ENCODE results near the gene KCNQ1.

KCNQ1 gene

DNA sequence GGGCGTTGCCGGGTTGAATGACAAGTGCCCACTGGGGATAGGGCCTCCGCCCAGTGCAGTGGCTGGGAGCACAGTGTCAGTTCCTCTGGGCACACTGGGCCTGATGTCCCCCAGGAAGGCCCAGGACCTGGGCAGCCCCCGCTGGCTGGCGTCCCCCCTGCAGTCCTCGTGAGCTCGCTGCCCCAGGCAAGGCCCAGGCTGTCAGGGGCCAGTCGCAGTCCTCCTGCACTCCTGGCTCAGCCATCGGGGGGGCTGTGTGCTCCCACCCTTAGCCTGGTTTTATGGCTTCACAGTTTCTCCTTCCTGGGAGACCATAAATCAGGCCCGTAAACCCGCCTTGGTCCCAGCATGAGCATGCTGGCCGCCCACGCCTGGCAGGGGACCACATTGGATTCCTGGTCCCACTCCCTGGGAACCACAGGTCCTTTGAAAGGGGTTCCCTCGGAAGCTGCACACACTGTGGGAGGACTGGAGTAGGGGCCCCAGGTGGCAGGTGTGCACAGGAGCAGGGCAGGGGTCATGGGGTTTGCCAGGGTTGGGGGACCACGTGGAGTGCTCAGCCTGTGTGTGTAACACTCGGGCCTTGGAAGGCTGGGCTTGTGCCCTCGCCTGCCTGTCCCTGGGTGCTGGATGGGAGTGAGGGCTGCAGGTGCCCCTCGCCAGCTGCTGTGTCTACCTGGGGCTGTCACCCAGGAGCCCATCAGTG, 141.4 kb downstream of the KCNQ1 start:
- DNase-seq: no peak

DNA sequence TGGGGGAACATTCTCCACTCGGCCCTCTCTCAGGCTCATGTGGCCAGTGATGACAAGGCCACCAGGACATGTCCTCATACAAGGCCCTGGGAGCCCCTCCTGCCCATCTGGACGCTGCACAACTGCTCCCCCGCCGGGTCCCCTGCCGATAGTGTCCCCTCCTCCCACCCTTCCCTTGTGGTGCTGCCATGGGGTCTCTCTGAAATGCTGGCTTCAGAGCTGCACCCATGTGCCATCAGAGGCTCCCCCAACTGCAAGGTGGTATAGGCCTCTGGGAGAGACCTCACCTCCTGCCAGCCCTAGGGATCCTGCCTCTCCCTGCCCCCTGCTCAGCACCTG, 142.0 kb downstream of the KCNQ1 start:
- DNase-seq: no peak

DNA sequence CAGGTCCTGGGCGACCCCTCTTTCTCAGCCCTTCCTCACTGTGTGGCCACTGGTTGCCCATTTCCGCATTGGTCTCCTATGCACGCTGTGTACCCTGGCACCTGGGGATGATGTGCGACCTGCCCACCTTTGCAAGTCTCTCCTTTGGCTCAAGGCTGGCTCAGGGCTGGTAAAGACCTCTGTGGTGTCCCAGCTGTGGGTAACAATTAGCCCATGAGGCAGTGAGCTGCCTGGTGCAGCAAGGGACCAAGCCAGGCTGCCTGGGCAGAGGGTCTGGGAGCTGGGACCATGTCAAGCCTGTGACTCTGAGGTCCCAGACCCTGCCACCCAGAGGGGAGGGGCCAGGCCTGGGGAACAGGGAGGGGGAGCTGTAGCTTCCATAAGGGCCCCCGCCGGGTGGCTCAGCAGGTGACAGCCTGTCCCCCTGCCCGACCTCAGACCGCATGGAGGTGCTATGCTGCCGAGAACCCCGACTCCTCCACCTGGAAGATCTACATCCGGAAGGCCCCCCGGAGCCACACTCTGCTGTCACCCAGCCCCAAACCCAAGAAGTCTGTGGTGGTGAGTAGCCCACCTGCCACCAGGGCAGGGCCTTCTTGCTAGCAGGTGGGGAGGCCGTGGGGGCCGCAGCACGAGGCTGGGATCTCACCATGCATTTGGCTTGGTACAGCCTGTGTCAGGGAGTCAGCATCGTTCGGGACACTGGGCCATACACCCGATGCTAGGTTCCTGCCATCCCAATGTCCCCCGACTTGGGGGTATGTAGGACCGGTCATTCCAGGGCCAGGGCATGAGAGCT, 142.5 kb downstream of the KCNQ1 start:
- DNase-seq: no peak

DNA sequence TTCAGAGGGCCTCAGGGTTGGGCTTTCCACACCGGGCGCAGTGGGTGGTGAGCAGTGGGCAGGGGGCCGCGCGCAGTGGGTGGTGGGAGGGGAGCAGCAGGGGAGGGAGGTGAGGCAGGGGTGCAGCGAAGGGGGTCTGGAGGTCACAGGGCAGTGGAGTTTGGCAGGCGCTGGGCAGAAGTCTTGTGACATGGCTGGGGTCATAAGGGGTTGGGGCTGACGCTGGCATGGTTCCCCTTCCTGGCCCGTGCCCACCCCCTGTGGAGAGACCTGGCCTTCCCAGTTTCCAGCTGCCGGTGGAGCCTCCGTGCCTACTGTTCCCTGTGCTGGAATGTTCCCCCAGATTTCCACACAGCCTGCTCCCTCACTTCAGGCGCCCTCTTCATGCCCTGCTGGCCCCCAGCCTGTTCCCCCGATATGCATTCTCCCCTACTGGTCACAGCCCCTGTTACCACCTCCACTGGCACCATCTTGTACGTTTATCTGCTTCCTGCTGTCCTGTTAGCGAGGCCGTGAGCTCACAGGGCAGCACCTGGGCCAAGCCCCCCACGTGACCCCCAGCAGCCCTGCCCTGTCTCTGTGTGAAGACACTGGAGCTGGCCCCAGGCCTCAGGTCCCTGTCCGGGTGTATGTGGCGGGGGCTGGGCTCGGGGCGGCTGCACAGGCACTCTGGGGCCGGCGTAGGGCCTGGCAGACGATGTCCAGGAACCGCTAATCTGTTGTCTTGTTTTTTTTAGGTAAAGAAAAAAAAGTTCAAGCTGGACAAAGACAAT, 143.4 kb downstream of the KCNQ1 start:
- no peak for DNase-seq

DNA sequence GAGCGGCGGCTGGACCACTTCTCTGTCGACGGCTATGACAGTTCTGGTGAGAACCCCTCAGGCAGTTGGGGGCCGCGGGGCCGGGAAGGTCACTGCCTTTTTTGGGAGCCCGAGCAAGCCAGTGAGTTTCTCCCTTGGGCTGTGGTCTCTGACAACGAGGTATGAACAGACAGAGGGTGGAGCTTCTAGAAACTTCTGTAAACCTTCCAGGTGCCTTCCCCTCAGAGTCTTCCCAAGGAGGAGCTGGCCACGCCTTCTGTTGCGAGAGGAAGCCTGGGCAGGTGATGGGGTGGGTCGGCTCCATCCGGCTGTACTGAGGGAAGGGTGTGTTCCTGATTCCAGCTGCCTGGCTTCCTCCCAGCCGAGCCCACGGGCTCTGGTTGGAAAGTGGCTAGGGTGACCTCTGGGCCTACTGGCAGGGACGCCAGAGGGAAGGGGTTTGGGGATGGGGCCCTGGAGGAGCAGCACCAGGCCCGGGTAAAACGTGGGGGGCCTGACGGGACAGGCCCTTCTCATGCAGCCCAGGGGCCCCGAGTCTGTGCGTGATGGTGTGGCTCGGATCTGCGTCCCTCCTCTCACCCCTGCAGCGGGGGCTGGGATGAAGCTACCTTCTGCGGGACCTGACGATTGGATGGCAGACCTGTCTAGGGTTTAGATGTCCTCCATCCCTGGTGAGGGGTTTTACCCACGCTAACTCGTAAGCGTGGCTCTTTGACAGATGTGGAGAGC, 144.2 kb downstream of the KCNQ1 start:
- DNase-seq: no peak

DNA sequence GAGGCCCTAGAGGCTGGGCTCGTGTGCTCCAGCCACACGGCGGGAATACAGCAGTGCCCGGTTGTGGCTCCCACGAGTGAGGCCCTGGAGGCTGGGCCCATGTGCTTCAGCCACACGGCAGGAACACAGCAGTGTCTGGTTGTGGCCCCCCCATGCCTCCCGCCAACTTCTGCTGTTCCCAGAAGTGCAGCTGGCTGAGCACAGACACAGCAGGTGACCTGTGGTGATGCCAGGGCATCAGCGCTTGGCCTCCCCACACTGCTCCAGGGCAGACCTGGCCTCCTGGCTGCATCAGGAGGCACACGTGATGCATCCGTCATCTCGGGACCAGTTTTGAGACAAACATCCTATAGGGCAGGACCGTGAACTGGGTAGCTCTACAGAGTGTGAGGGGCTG, 144.7 kb downstream of the KCNQ1 start:
- no peak for DNase-seq

DNA sequence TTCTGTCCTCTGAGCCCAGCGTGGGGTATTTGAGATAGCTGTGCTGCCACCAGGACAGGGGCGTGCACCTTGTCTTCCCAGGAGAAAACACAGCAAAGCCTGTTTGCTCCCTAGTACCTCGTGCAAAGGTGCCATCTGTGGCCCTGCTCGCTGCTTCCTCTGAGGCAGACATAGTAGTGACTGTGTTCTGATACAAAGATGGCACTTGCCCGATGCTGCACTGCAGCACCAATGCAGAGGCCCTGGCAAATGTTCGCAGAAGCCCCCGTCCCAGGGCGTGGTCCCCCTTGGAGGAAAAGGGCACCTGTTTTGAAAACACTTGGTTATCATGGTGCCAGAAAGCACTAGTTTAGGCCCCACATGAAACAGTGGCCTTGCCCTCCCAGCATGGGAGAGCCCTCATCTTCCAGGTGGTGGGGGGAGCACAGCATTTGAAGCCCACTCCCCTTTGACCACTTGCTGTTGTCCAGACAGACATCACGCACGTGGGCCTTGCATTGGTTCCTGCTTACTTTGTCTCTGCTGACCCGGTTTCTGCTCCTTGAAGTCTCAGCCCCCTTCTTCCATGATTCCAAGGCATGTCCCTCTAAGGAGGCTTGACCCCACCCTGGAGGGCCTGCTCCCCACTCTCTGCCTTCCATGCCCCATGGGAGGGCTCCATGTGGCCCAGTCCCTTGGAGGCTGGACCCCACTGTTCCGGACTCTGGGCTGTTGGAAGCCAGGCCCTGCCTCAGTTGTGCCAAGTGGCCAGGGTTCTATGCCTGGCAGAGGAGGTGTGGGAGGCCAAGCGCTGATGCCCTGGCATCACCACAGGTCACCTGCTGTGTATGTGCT, 145.5 kb downstream of the KCNQ1 start:
- no peak for DNase-seq

DNA sequence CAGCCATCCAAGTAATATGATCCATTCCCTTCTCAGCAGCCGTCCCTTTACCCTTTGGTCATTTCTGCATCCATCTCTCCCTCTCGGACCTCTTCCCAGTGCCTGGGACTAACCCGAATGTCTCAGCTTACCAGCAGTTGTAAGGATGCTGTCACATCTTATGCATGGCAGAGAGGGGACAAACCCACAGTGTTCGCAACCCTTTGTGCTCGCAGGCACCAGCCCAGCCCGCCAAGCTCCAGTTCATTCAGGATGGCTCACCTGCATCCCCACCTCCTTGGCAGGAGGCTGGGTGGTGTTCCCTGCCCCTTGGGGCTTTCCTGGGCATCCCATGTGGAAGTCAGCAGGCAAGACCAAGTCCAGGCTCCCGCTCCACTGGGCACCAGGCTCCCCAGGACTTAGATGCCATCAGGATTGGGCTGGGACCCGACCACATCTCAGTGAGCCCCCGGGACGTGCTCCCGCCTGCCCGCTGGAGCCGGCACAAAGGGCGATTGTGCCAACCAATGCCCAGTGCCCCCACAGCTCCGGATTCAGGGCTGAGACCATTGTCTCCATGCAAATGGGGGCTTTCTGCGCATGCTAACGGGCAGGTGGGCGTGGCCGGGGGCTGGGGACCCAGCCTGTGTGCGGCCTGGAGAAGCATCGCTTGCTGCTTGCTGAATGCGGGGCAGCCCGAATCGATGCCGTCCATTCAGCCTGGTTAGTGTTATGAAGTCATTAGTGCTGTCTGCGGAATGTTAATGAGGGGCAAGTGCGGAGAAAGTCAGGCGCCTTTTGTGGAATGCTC, 146.4 kb downstream of the KCNQ1 start:
- no peak for DNase-seq

DNA sequence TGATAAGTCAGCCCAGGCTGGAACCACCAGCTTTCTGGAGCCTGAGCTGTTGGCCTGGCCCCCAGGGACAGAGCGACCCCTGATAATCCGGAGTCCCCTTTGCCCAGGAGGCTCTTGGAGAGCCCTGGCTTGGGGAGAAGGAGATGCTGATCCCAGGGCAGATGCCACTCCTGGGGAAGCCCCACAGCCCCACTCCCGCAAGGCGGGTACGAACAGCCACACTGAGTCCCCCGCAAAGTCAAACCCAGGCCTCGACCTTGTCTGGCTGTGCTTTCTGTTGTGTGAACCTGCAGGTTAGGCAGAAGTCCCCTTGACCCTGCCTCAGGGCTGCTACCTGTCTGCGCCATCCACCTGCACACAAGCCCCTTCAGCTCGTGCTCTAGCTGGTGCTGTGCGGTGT, 147.0 kb downstream of the KCNQ1 start:
- DNase-seq: no peak

DNA sequence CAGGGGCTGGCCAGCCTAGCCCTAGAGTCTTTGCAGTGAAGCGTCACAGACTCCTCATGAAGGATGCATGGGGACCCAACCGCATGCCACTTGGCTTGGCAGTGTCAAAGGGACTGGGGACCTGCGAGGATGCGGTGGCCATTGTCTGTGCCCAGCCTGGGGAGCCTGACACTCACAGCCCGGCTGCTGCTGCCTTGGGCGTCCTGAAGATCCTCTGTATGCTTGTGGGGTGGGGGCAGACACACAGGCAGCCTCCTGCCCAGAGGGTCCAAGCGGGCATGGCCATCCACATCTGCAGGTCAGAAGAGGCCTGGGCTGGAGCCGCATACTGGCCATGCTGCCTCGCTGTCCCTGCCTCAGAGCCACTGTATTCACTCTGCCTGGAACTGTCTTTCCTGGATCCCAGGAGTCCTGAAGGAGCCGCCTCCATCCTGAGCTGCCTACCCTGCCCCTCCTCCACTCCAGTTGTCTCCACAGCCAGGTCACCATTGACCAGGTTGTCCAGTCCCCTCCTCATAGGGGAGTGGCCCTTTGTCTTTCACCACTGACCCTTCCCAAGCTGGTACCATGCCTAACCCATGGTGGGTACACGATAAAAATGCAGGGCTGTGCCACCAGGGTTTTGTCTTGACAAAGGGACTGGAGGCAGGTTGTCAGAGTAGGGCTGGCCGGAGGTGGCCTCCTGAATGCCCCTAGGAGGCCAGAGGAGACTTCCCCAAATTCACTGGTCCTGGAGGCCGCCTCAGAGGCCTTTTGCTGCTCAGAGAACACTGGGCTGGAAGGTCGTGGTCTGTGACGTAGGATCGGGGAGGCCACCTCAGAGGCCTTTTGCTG, 148.0 kb downstream of the KCNQ1 start:
- DNase-seq: no peak

DNA sequence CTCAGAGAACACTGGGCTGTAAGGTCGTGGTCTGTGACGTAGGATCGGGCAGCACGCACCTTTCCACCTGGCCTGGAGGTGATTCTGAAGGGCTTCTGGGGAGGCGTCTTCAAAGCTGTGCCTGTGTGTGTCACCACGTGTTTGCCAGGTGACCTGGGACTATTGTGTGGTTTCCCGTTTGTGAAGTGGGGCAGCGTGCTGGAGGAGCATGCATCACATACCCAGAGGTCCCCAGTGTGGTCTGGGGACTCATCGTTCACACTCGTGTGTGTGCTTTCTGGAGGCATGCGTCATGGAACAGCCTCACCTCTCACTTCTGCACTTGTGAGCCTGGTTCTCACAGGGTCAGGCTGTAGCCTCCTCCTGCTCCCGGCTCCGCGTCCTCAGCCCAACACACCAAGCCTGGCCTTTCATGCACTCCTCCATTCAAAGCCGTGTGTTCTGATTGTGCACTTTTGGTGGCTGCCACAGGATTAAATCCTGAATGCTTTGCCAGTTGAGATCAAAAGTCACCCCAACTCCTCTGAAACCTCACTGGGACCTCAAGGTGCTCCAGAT, 148.7 kb downstream of the KCNQ1 start:
- DNase-seq: no peak

DNA sequence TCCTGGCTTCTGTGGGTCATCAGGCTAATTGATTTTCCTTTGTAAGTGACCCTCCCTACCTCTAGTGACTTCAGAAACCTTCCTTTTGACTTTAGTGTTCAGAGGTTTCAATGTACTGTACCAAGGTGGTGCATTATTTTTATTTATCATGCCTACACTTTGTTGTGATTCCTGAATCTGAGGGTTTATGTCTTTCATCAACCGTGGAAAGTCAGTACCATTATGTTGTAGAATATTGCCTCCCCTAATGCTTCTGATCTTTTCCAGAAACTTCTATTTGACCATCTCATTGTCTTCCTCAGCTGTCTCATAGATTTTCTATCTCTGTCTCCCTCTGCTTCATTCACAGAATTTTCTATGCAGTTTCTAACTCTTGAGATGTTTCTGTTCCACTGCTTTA, 149.5 kb downstream of the KCNQ1 start:
- no peak for DNase-seq

DNA sequence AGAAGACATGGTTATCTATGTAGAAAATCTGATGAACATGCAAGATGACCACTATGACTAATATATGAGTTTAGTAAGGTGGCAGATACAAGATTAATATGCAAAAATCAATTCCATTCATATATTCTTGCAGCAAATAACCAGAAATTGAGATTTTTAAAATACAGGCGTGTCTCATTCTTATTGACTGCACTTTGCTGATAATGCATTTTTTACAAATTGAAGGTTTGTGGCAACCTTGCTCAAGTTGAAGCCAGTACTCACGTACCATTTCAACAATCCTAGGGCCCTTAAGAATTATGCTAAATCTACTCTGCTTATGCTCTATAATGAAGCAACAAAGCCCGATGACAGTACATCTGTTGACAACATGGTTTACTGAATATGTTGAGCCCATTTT, 150.4 kb downstream of the KCNQ1 start:
- no peak for DNase-seq

DNA sequence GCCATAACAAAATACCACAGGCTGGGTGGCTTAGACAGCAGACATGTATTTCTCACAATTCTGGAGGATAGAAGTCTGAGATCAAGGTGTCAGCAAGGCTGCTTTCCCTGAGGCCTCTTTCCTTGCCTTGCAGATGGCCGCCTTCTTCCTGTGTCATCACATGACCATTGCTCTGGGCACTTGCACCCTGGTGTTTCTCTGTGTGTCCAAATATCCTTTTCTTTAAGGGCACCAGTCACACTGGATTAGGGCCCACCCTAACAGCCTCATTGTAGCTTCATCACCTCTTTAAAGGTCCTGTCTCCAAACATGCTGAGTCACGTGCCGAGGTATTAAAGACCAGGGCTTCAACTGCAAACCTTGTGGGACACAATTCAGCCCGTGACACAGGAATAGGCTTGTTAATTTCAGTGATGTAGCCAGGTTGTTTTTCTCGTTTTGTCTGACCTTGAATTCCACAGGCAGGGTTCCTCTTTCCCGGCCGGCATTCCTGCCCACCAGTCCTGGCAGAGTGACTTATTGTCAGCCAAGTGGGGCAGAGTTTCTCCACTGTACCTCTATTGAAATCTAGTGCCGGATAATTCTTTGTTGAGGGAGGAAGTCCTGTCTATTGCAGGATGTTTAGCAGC, 154.9 kb downstream of the KCNQ1 start:
- no peak for DNase-seq

DNA sequence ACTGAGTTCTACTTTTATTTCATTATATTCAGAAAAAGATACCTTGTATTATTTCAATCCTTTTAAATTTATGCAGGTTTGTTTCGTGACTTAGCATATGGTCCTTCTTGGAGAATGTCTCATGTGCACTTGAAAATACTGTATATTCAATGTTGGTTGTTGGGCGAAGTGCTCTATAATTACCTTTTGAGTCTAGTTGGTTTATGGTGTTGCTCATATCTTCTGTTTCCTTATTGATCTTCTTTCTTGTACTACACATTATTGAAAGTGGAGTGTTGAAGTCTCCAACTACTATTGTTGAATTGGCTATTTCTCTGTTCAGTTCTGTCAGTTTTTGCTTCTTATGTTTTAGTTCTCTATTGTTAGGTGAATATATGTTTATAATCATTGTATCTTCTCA, 164.5 kb downstream of the KCNQ1 start:
- DNase-seq: no peak

DNA sequence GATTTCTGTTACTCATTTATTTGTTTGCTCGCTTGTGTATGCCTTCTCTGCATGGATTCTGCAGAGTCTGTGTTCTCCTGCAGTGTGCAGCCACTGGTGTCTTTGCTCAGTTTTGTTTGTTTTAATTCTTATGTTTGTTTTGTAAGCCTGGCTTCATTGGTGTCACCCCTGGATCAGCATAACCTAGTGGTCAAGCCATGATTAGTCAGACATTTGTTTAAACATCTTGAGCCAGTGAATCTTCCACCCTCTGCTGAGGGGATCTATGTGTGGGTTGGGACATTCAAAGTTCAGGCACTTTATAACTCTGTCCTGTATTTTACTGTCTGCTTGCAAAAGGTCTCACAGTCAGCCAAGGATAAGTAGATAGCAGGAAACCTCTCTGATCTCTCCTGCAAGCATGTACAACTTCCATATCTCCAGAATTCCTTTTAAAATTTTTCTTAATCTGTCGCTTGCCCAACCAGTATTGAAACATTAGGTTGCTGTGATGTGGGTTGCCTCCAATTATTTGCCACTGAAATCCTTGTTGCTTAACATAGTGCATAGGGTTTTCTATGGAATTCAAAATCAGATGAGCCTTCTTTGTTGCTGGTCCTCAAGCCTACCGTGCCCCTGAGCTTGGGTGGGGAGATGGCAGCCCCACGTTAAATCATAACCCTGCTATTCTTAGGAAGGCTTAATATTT, 168.2 kb downstream of the KCNQ1 start:
- DNase-seq: no peak

DNA sequence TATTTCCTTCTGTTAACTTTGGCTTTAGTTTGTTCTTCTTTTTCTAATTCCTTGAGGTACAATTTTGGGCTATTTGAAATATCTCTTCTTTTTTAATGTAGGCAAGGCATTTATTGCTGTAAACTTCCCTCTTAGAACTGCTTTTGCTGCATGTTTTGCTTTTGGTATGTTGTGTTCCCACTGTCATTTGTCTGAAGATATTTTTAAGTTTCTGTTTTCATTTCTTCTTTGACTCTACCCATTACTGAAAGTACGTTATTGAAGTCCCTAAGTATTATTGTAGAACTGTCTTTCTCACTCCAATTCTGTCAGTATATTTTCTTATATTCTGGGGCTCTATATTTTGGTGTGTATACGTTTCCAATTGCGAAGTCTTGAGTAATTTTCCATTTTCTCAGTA, 177.1 kb downstream of the KCNQ1 start:
- DNase-seq: no peak

DNA sequence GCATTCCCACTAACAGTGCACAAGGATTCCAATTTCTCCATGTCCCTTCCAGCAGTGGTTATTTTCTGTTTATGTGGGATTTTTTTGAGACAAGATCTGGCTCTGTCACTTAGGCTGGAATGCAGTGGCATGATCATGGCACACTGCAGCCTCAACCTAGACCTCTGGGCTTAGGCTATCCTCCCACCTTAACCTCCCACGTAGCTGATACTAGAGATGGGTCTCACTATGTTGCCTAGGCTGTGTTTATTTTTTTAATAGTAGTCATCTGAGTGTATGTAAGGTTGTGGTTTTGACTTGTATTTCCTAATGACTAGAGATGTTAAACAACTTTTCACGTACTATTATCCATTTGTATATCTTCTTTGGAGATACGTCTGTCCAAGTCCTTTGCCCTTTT, 180.4 kb downstream of the KCNQ1 start:
- DNase-seq: no peak

DNA sequence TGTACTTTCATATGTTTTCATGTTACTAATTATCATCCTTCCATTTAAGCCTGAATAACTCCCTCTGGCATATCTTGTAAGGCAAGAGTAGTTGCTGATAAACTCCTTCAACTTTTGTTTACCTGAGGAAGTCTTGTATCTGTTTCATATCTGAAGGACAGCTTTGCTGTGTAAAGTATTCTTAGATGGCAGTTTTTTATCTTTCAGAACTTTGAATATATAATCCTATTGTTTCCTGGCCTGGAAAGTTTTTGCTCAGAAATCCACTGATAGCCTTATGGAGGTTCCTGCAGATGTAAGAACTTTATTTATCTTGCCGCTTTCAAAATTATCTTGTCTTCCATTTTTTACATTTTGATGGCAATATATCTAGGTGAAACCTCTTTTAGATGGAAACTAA, 185.9 kb downstream of the KCNQ1 start:
- DNase-seq: no peak

All from DMS79 treated with DMSO at 0.1 percent for 48 hours (cell line).